IPS DF 4.7 (cell line): Measurements from ENCODE around the gene PDCL3.

ENCODE experiments used
- DNase-seq: peaks from one replicate; pipeline ENCODE4 v3.0.0-alpha.2; 2013; ENCODE audit warnings: low spot score; ENCODE audit errors: extremely low read depth

PDCL3 gene

DNA sequence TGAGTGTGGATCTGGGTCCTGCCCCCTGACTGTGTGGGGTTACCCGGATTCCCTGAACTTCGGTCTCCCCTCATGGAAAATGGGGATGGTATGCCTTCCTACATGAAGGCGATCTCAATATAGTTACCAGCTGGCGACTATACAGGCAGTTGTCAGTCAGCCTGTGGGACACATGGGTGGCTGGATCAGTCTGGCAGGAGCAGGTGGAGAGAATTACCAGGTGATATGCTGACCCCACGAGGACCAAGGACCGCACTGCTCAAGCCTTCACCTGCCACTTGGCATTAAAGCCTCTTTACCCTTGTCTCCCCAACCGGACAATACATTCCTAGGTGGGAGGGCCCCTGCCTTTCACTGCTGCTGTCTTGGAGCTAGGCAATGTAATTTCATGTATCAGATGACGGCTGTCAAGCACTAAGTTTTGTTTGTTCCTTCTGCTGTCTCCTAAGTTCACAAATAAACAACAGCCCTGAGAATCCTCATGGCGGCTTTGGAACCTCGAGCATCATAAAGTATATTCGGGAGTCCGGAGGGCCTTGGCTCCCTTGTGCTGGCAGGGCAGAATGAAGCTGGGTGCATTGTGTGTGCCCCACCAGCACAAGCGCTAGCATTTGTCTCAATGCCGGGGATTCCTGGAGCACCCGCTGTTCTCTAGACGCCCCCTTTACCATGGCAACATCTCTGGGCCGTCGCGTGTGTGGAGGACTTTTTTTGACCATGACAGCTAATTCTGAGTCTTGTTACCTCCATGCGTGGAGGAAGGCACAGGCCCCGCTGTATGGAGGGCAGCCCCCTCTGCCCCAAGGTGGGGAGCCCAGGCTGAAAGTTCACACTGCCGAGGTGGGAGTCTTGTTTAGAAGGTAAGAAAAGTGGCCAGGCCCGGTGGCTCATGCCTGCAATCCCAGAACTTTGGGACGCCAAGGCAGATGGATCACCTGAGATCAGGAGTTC lies 48.6 kb downstream of the PDCL3 start:
- no peak for DNase-seq

GRCh38 chr2:100612388-100613000 lies 49.7 kb downstream of the PDCL3 start:
- DNase-seq = no peak

- DNase-seq = no peak
Observed at GRCh38 chr2:100613719-100614118, 50.9 kb downstream of the PDCL3 start.

DNA sequence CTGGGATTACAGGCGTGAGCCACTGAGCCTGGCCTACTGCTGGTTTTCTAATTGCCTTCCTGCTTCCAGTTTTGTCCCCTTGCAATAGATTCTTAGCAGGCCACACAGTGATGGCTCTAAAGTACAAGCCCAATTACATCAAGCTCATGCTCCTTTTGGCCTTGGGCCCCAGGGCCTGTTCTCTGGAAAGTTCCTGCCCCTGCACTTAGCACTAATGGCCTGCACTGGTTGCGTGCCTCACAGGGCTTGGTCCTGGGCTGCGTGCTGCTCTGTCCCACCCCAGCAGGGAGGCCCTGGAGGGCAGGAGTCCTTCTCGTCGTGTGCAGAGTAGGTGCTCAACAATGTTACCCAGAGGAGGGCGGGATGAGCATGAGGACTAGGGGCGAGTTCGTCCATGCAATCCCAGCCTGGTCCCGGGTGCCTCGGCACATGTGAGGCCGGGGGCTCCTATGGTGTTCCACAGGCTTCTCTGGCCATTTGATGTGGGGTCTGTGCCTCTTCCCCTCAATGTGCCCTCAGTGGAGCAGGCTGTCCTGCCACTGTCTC lies 51.7 kb downstream of the PDCL3 start:
- DNase-seq = no peak

- no peak for DNase-seq
Observed at GRCh38 chr2:100615471-100615870, 52.7 kb downstream of the PDCL3 start.

DNA sequence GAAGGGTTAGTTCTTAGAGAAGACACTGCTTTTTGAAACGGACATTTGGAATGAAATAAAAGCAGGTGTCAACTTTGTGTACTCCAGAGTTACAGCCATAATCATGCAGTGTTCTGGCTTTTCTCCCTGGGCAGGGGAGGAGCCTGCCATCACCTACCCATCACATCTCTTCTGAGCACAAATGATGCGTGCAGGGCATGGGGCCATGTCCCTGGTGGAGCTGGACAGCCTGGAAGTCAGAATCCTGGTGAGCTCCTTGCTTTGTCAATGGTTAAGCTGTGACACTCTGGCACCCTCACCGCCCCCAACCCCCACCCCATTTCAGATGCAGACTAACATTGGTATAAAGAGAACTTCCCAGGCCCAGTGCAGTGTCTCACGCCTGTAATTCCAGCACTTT lies 53.1 kb downstream of the PDCL3 start:
- no peak for DNase-seq

- DNase-seq = no peak
Observed at GRCh38 chr2:100616841-100617390, 54.1 kb downstream of the PDCL3 start.

GRCh38 chr2:100619951-100620350 lies 57.2 kb downstream of the PDCL3 start:
- DNase-seq = no peak

- no peak for DNase-seq
Observed at GRCh38 chr2:100620481-100620880, 57.7 kb downstream of the PDCL3 start.

GRCh38 chr2:100621371-100621951 lies 58.7 kb downstream of the PDCL3 start:
- no peak for DNase-seq

- DNase-seq = no peak
Observed at GRCh38 chr2:100623033-100623715, 60.4 kb downstream of the PDCL3 start.

- no peak for DNase-seq
Observed at GRCh38 chr2:100623930-100624329, 61.1 kb downstream of the PDCL3 start.

GRCh38 chr2:100624536-100624935 lies 61.7 kb downstream of the PDCL3 start:
- DNase-seq = no peak

- DNase-seq = no peak
Observed at GRCh38 chr2:100625717-100626116, 62.9 kb downstream of the PDCL3 start.
